Endodermal cell (in vitro differentiated cells): ENCODE results near the gene ERGIC3. TPM values are rescaled to one million over a fixed set of nuclear protein-coding genes. Genes with fewer than 3 reads are reported as not detected.

ENCODE experiments used
- DNase-seq: peaks from one replicate; pipeline ENCODE4 v3.0.0-alpha.2; 2017
- H3K27ac ChIP-seq: 2 replicates; pipeline ENCODE4 v1.5.1; 2013; ENCODE audit warnings: mild to moderate bottlenecking, low read depth, low read length, moderate library complexity
- H3K27me3 ChIP-seq: 2 replicates; pipeline ENCODE4 v1.6.1; 2013; ENCODE audit warnings: mild to moderate bottlenecking, low read length, moderate library complexity; ENCODE audit not compliant: insufficient read depth, control insufficient read depth, poor library complexity, severe bottlenecking
- H3K36me3 ChIP-seq: 2 replicates; pipeline ENCODE4 v1.7.0; 2013; ENCODE audit warnings: mild to moderate bottlenecking, low read length, moderate library complexity; ENCODE audit not compliant: control insufficient read depth, insufficient read depth
- H3K4me1 ChIP-seq: one replicate; pipeline ENCODE4 v1.7.0; 2013; ENCODE audit warnings: low read length; ENCODE audit not compliant: control insufficient read depth, insufficient read depth
- H3K4me3 ChIP-seq: 2 replicates; pipeline ENCODE4 v1.5.1; 2013; ENCODE audit warnings: mild to moderate bottlenecking, low read length, moderate library complexity
- H3K9ac ChIP-seq: 2 replicates; pipeline ENCODE4 v1.6.1; 2013; ENCODE audit warnings: mild to moderate bottlenecking, low read length, moderate library complexity; ENCODE audit not compliant: poor library complexity, severe bottlenecking; ENCODE audit errors: extremely low read depth
- H3K9me3 ChIP-seq: 2 replicates; pipeline ENCODE4 v1.6.1; 2013; ENCODE audit warnings: mild to moderate bottlenecking, low read length, moderate library complexity; ENCODE audit not compliant: control insufficient read depth
- H3K27ac Mint-ChIP-seq: 2 replicates; pipeline ENCODE4 v1.8.0; 2020; ENCODE audit warnings: mixed read lengths
- H3K27me3 Mint-ChIP-seq: 2 replicates; pipeline ENCODE4 v1.8.0; 2021; ENCODE audit warnings: mild to moderate bottlenecking, mixed read lengths; ENCODE audit not compliant: insufficient read depth
- H3K36me3 Mint-ChIP-seq: 2 replicates; pipeline ENCODE4 v1.8.0; 2020; ENCODE audit warnings: low read depth, mixed read lengths
- H3K4me1 Mint-ChIP-seq: 2 replicates; pipeline ENCODE4 v1.8.0; 2020; ENCODE audit warnings: mixed read lengths
- H3K4me3 Mint-ChIP-seq: 2 replicates; pipeline ENCODE4 v1.8.0; 2020; ENCODE audit warnings: mild to moderate bottlenecking, moderate library complexity, mixed read lengths
- H3K9me3 Mint-ChIP-seq: 2 replicates; pipeline ENCODE4 v1.8.0; 2020; ENCODE audit warnings: mild to moderate bottlenecking, mixed read lengths
- WGBS, 2 experiments: methylation state at CpG; one replicate each; pipeline versions ENCODE4 v1.1.5 to v1.1.7; 2013; ENCODE audit warnings: missing lambda C conversion rate in 2 of 2, mixed read lengths in 1 of 2; ENCODE audit not compliant: insufficient coverage in 1 of 2, insufficient read length in 1 of 2; 5-methylcytosine and 5-hydroxymethylcytosine counted together
- total RNA-seq, 2 donors: library from RNA; stranded (reverse); fragmentation: NEBNext Ultra II Directional in 1 of 2; extraction: Animal tissue kit (Norgen Biotek cat#: 25700) in 1 of 2; gene quantifications; 2 replicates in 1 of 2; 3 replicates in 1 of 2; pipeline ENCODE4 v1.2.1, GENCODE V29; 2021
- TF ChIP-seq, protein P1 (sequence below): fragments of 200-600 bp; sonication (generic); conservative IDR thresholded peaks from 2 replicates; pipeline ENCODE4 v1.5.0; 2021; ENCODE audit warnings: antibody characterized with exemption, mild to moderate bottlenecking

ERGIC3 gene
- total RNA-seq, 2 donors from 2014 or later: 217 to 230 TPM

DNA sequence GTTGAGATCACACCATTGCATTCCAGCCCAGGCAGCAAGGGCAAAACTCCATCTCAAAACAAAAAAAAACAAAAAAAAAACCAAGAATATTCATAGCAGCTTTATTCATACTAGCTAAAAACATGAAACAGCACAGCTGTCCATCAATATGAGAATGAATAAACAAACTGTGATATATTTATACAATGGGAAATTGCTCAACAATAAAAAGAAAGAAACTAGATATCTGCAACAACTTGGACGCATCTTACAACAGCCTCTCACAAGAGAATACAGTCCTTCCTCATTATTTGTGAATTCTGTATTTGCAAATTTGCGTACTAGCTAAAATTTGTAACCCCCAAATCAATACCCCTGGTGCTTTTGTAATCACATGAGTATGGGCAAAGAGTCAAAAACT, 45.6 kb downstream of the ERGIC3 start:
- Histone ChIP-seq H3K27ac (no peak overlapping the region), H3K4me3 (no peak overlapping the region), H3K4me1 (no peaks in the 10 kb centered on the region), H3K9me3 (no peaks in the 10 kb centered on the region), H3K36me3 (no peaks in the 10 kb centered on the region), H3K27me3 (no peaks in the 10 kb centered on the region), H3K9ac (no peak overlapping the region)
- Mint-ChIP-seq H3K4me3 (no peak overlapping the region), H3K27ac (no peak overlapping the region), H3K27me3 (peaks cover under 1% of the 10 kb centered on the region), H3K36me3 (no peaks in the 10 kb centered on the region), H3K9me3 (peaks cover under 1% of the 10 kb centered on the region), H3K4me1 (peaks cover 1% of the 10 kb centered on the region)
- TF ChIP-seq, protein P1, sequence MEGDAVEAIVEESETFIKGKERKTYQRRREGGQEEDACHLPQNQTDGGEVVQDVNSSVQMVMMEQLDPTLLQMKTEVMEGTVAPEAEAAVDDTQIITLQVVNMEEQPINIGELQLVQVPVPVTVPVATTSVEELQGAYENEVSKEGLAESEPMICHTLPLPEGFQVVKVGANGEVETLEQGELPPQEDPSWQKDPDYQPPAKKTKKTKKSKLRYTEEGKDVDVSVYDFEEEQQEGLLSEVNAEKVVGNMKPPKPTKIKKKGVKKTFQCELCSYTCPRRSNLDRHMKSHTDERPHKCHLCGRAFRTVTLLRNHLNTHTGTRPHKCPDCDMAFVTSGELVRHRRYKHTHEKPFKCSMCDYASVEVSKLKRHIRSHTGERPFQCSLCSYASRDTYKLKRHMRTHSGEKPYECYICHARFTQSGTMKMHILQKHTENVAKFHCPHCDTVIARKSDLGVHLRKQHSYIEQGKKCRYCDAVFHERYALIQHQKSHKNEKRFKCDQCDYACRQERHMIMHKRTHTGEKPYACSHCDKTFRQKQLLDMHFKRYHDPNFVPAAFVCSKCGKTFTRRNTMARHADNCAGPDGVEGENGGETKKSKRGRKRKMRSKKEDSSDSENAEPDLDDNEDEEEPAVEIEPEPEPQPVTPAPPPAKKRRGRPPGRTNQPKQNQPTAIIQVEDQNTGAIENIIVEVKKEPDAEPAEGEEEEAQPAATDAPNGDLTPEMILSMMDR: no peak
- 100% methylated on average over 2 of the region's 2 CpGs for WGBS, 2 experiments
- no peak for DNase-seq

DNA sequence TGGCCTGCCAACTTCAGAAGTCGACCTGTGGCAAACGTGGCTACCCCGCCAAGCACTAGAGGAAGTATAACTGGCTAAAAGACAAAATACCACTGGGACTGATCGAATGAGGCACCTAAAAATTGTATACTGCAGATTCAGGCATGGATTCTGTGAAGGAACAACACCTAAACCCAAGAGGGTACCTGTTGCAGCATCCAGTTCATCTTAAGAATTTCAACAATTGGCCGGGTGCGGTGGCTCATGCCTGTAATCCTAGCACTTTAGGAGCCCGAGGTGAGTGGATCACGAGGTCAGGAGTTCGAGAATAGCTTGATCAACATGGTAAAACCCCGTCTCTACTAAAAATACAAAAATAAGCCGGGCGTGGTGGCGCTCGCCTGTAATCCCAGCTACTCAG, 46.5 kb downstream of the ERGIC3 start:
- no peak overlapping the region for H3K9ac ChIP-seq
- H3K4me3 Mint-ChIP-seq: no peak overlapping the region
- H3K4me3 ChIP-seq: no peak overlapping the region
- H3K27ac ChIP-seq: no peak overlapping the region
- DNase-seq: no peak
- no peaks in the 10 kb centered on the region for H3K27me3 Mint-ChIP-seq
- H3K4me1 ChIP-seq: no peaks in the 10 kb centered on the region
- no peaks in the 10 kb centered on the region for H3K36me3 Mint-ChIP-seq
- TF ChIP-seq, protein P1: no peak
- no peaks in the 10 kb centered on the region for H3K27me3 ChIP-seq
- no peaks in the 10 kb centered on the region for H3K9me3 Mint-ChIP-seq
- H3K36me3 ChIP-seq: no peaks in the 10 kb centered on the region
- no peaks in the 10 kb centered on the region for H3K9me3 ChIP-seq
- 85 to 95% methylated on average over 14 of the region's 14 CpGs for WGBS, 2 experiments
- H3K27ac Mint-ChIP-seq: no peak overlapping the region
- peaks cover 2% of the 10 kb centered on the region for H3K4me1 Mint-ChIP-seq

DNA sequence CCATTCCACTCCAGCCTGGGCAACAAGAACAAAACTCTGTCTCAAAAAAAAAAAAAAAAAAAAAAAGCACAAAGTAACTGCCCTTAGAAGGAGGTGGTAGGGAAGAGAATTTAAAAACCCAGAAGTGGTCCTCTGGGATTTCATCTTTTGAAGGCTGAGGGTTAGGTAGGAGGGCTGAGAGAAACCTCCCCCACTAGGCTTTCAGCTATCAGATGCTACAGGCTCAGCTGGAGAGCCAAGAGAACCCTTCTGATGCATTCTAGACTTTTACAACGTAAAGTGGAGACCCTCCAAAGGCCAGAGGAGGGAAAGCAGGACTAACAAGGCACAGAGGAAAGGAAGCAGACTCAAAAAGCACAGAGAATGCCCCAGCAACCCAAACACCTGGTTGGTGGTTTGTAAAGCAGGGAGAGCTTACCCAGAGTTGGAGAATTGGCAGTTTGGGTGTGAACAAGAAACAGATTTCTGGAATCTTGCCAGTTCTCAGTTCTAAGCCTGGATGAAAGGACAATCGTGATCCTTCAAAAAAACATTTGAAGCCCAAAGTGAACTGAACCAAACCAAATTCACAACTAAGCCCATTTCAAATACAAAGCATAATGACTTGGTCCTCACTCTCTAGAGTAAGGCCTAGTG, 50.6 kb downstream of the ERGIC3 start:
- 69 to 70% methylated on average over 2 of the region's 2 CpGs for WGBS, 2 experiments
- H3K9me3 Mint-ChIP-seq: no peaks in the 10 kb centered on the region
- Histone ChIP-seq H3K4me1 (no peaks in the 10 kb centered on the region), H3K9me3 (no peaks in the 10 kb centered on the region), H3K27me3 (no peaks in the 10 kb centered on the region), H3K4me3 (no peak overlapping the region), H3K9ac (no peak overlapping the region), H3K36me3 (no peaks in the 10 kb centered on the region), H3K27ac (no peak overlapping the region)
- H3K27me3 Mint-ChIP-seq: peaks cover 10% of the 10 kb centered on the region
- H3K4me3 Mint-ChIP-seq: no peak overlapping the region
- no peaks in the 10 kb centered on the region for H3K36me3 Mint-ChIP-seq
- peaks cover 7% of the 10 kb centered on the region for H3K4me1 Mint-ChIP-seq
- no peak overlapping the region for H3K27ac Mint-ChIP-seq
- TF ChIP-seq, protein P1: no peak
- no peak for DNase-seq
